ENCODE measurements around the gene MAP3K9.

Gene MAP3K9

GRCh38 chr14:70722418-70722817, 86.9 kb downstream of the MAP3K9 start:
- no peaks in the 10 kb centered on the region for H3F3A ChIP-seq (ENCODE audit: insufficient read depth)
- no peaks in the 10 kb centered on the region for H4K20me1 ChIP-seq (ENCODE audit: low read depth, low read length)
- H3K9me3 ChIP-seq (ENCODE audit: insufficient read depth, low read length), result no peaks in the 10 kb centered on the region
- no peak overlapping the region for H3K27ac ChIP-seq (ENCODE audit: low read depth, low read length)
- H3K9me2 ChIP-seq (replicated peaks; ENCODE audit: insufficient read depth, low read length), result no peaks in the 10 kb centered on the region
- no peaks in the 10 kb centered on the region for H3K79me2 ChIP-seq (ENCODE audit: insufficient read depth, low read length)
- TF ChIP-seq EZH2phosphoT487 (conservative IDR thresholded peaks at IDR 0.05; ENCODE audit: low read length), result no peak
- no peaks in the 10 kb centered on the region for H3K36me3 ChIP-seq (ENCODE audit: low read length)
- H2AFZ ChIP-seq (ENCODE audit: low read depth, low read length, severe bottlenecking), result no peak overlapping the region
- H3K9ac ChIP-seq (ENCODE audit: low read length), result no peak overlapping the region
- no peak overlapping the region for H3K4me3 ChIP-seq (ENCODE audit: insufficient read depth, low read length, poor library complexity, severe bottlenecking)
- H3K4me2 ChIP-seq (ENCODE audit: low read depth, low read length, poor library complexity, severe bottlenecking), result no peak overlapping the region
- H3K27me3 ChIP-seq (ENCODE audit: low read length), result no peaks in the 10 kb centered on the region

DNA sequence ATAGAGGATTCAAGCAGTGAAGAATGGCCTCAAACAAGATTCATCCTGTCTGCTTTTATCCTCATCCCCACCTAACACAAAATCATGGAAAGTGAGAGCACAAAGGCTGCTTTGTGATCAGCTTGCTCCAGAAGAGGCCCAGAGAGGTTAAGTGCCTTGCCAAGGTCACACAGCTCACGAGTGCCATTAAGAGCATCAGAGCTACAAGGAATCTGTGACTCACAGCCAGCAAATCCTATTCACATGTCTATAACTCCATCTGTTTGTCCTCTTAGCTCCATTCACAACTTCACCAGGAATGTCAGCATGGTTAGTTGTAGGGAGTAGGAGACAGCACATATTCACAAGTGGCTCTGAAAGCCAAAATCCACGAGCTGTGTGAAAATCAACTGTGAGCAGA, 87.8 kb downstream of the MAP3K9 start:
- H3K9me3 ChIP-seq (ENCODE audit: insufficient read depth, low read length), result no peaks in the 10 kb centered on the region
- H3K9me2 ChIP-seq (replicated peaks; ENCODE audit: insufficient read depth, low read length), result no peaks in the 10 kb centered on the region
- H2AFZ ChIP-seq (ENCODE audit: low read depth, low read length, severe bottlenecking), result no peak overlapping the region
- H3K4me3 ChIP-seq (ENCODE audit: insufficient read depth, low read length, poor library complexity, severe bottlenecking), result no peak overlapping the region
- H3K9ac ChIP-seq (ENCODE audit: low read length), result no peak overlapping the region
- H3K79me2 ChIP-seq (ENCODE audit: insufficient read depth, low read length), result no peaks in the 10 kb centered on the region
- H3K4me2 ChIP-seq (ENCODE audit: low read depth, low read length, poor library complexity, severe bottlenecking), result no peak overlapping the region
- no peak overlapping the region for H3K27ac ChIP-seq (ENCODE audit: low read depth, low read length)
- no peaks in the 10 kb centered on the region for H3K27me3 ChIP-seq (ENCODE audit: low read length)
- TF ChIP-seq, protein P1, sequence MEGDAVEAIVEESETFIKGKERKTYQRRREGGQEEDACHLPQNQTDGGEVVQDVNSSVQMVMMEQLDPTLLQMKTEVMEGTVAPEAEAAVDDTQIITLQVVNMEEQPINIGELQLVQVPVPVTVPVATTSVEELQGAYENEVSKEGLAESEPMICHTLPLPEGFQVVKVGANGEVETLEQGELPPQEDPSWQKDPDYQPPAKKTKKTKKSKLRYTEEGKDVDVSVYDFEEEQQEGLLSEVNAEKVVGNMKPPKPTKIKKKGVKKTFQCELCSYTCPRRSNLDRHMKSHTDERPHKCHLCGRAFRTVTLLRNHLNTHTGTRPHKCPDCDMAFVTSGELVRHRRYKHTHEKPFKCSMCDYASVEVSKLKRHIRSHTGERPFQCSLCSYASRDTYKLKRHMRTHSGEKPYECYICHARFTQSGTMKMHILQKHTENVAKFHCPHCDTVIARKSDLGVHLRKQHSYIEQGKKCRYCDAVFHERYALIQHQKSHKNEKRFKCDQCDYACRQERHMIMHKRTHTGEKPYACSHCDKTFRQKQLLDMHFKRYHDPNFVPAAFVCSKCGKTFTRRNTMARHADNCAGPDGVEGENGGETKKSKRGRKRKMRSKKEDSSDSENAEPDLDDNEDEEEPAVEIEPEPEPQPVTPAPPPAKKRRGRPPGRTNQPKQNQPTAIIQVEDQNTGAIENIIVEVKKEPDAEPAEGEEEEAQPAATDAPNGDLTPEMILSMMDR (IDR thresholded peaks at IDR 0.05; ENCODE audit: insufficient read depth, low read length, poor library complexity, severe bottlenecking), result no peak
- TF ChIP-seq EZH2phosphoT487 (conservative IDR thresholded peaks at IDR 0.05; ENCODE audit: low read length), result no peak
- no peaks in the 10 kb centered on the region for H4K20me1 ChIP-seq (ENCODE audit: low read depth, low read length)
- H3F3A ChIP-seq (ENCODE audit: insufficient read depth), result no peaks in the 10 kb centered on the region
- no peaks in the 10 kb centered on the region for H3K36me3 ChIP-seq (ENCODE audit: low read length)

- H2AFZ ChIP-seq (ENCODE audit: low read depth, low read length, severe bottlenecking), result no peak overlapping the region
- no peak overlapping the region for H3K9ac ChIP-seq (ENCODE audit: low read length)
- H3K27me3 ChIP-seq (ENCODE audit: low read length), result no peaks in the 10 kb centered on the region
- no peaks in the 10 kb centered on the region for H3F3A ChIP-seq (ENCODE audit: insufficient read depth)
- H3K9me3 ChIP-seq (ENCODE audit: insufficient read depth, low read length), result no peaks in the 10 kb centered on the region
- H4K20me1 ChIP-seq (ENCODE audit: low read depth, low read length), result no peaks in the 10 kb centered on the region
- H3K4me2 ChIP-seq (ENCODE audit: low read depth, low read length, poor library complexity, severe bottlenecking), result no peak overlapping the region
- no peak overlapping the region for H3K4me3 ChIP-seq (ENCODE audit: insufficient read depth, low read length, poor library complexity, severe bottlenecking)
- no peaks in the 10 kb centered on the region for H3K36me3 ChIP-seq (ENCODE audit: low read length)
- no peak for TF ChIP-seq EZH2phosphoT487 (conservative IDR thresholded peaks at IDR 0.05; ENCODE audit: low read length)
- TF ChIP-seq, protein P1 (IDR thresholded peaks at IDR 0.05; ENCODE audit: insufficient read depth, low read length, poor library complexity, severe bottlenecking), result no peak
- H3K79me2 ChIP-seq (ENCODE audit: insufficient read depth, low read length), result no peaks in the 10 kb centered on the region
- no peak overlapping the region for H3K27ac ChIP-seq (ENCODE audit: low read depth, low read length)
- H3K9me2 ChIP-seq (replicated peaks; ENCODE audit: insufficient read depth, low read length), result no peaks in the 10 kb centered on the region
Measured at GRCh38 chr14:70718383-70719118, 90.8 kb downstream of the MAP3K9 start.

- H3K27ac ChIP-seq (ENCODE audit: low read depth, low read length), result no peak overlapping the region
- no peaks in the 10 kb centered on the region for H3K79me2 ChIP-seq (ENCODE audit: insufficient read depth, low read length)
- no peak overlapping the region for H3K9ac ChIP-seq (ENCODE audit: low read length)
- TF ChIP-seq EZH2phosphoT487 (conservative IDR thresholded peaks at IDR 0.05; ENCODE audit: low read length), result no peak
- TF ChIP-seq, protein P1 (IDR thresholded peaks at IDR 0.05; ENCODE audit: insufficient read depth, low read length, poor library complexity, severe bottlenecking), result no peak
- H3K4me3 ChIP-seq (ENCODE audit: insufficient read depth, low read length, poor library complexity, severe bottlenecking), result no peak overlapping the region
- H3K36me3 ChIP-seq (ENCODE audit: low read length), result no peaks in the 10 kb centered on the region
- no peaks in the 10 kb centered on the region for H4K20me1 ChIP-seq (ENCODE audit: low read depth, low read length)
- no peak overlapping the region for H3K4me2 ChIP-seq (ENCODE audit: low read depth, low read length, poor library complexity, severe bottlenecking)
- H3K9me2 ChIP-seq (replicated peaks; ENCODE audit: insufficient read depth, low read length), result no peaks in the 10 kb centered on the region
- H3K9me3 ChIP-seq (ENCODE audit: insufficient read depth, low read length), result no peaks in the 10 kb centered on the region
- no peaks in the 10 kb centered on the region for H3F3A ChIP-seq (ENCODE audit: insufficient read depth)
- no peak overlapping the region for H2AFZ ChIP-seq (ENCODE audit: low read depth, low read length, severe bottlenecking)
- no peaks in the 10 kb centered on the region for H3K27me3 ChIP-seq (ENCODE audit: low read length)
Measured at GRCh38 chr14:70716958-70717357, 92.4 kb downstream of the MAP3K9 start.
